ENCODE measurements around the gene MAP3K4. TPM values are rescaled to one million over a fixed set of nuclear protein-coding genes. Genes with fewer than 3 reads are reported as not detected.

The MAP3K4 gene
- total RNA-seq, 1 experiment from 2014 or later = 37.1 TPM

GRCh38 chr6:161163466-161164181 is 172.1 kb downstream of the MAP3K4 start:
- DNase-seq (ENCODE audit: low spot score) = no peak
- H3K4me3 ChIP-seq (ENCODE audit: low read depth, low read length, poor library complexity, severe bottlenecking) = no peak overlapping the region
- H3K27me3 ChIP-seq (replicated peaks; ENCODE audit: insufficient read depth, low read depth, low read length, poor library complexity) = no peaks in the 10 kb centered on the region
- H3K27ac ChIP-seq (ENCODE audit: low read depth, low read length, poor library complexity, severe bottlenecking) = no peak overlapping the region
- no peaks in the 10 kb centered on the region for H3K4me1 ChIP-seq (ENCODE audit: insufficient read depth, low read length, poor library complexity, severe bottlenecking)
- H3K9me3 ChIP-seq (ENCODE audit: low read depth, low read length, poor library complexity, severe bottlenecking) = no peaks in the 10 kb centered on the region
- no peak for TF ChIP-seq EZH2 (IDR thresholded peaks at IDR 0.05; ENCODE audit: borderline replicate concordance, low read depth, low read length, poor library complexity, severe bottlenecking)
- ChIA-PET POLR2A (ENCODE audit: low non-redundant PET) (no interaction called here), CTCF (no interaction called here)
- no peaks in the 10 kb centered on the region for H3K36me3 ChIP-seq (ENCODE audit: insufficient read depth, low read length, poor library complexity, severe bottlenecking)
- intact Hi-C loops (cut with micrococcal nuclease; ENCODE audit: unreplicated experiment) = no loop called here
- BruUV-seq (replicated peaks) = no TSS peak

- no TSS peak for BruUV-seq (replicated peaks)
- TF ChIP-seq CTCF (conservative IDR thresholded peaks at IDR 0.05; ENCODE audit: low read depth, low read length) (no peak), EZH2 (IDR thresholded peaks at IDR 0.05; ENCODE audit: borderline replicate concordance, low read depth, low read length, poor library complexity, severe bottlenecking) (no peak)
- intact Hi-C loops (cut with micrococcal nuclease; ENCODE audit: unreplicated experiment) = no loop called here
- no peaks in the 10 kb centered on the region for H3K4me1 ChIP-seq (ENCODE audit: insufficient read depth, low read length, poor library complexity, severe bottlenecking)
- no peak overlapping the region for H3K4me3 ChIP-seq (ENCODE audit: low read depth, low read length, poor library complexity, severe bottlenecking)
- no peaks in the 10 kb centered on the region for H3K27me3 ChIP-seq (replicated peaks; ENCODE audit: insufficient read depth, low read depth, low read length, poor library complexity)
- H3K9me3 ChIP-seq (ENCODE audit: low read depth, low read length, poor library complexity, severe bottlenecking) = no peaks in the 10 kb centered on the region
- DNase-seq (ENCODE audit: low spot score) = no peak
- CTCF ChIA-PET = no interaction called here
- H3K27ac ChIP-seq (ENCODE audit: low read depth, low read length, poor library complexity, severe bottlenecking) = no peak overlapping the region
- H3K36me3 ChIP-seq (ENCODE audit: insufficient read depth, low read length, poor library complexity, severe bottlenecking) = no peaks in the 10 kb centered on the region
- POLR2A ChIA-PET (ENCODE audit: low non-redundant PET) = no interaction called here
Measured at GRCh38 chr6:161164182-161164625, 172.6 kb downstream of the MAP3K4 start.

GRCh38 chr6:161166176-161166575 is 174.6 kb downstream of the MAP3K4 start:
- ChIA-PET POLR2A (ENCODE audit: low non-redundant PET) (interaction anchor here (0.6 kb wide), 1 partner anchor 1215 kb away, joined by 5 read pairs; no protein-coding TSS in a partner anchor), CTCF (no interaction called here)
- no peak for DNase-seq (ENCODE audit: low spot score)
- H3K27me3 ChIP-seq (replicated peaks; ENCODE audit: insufficient read depth, low read depth, low read length, poor library complexity) = no peaks in the 10 kb centered on the region
- no peaks in the 10 kb centered on the region for H3K9me3 ChIP-seq (ENCODE audit: low read depth, low read length, poor library complexity, severe bottlenecking)
- H3K36me3 ChIP-seq (ENCODE audit: insufficient read depth, low read length, poor library complexity, severe bottlenecking) = no peaks in the 10 kb centered on the region
- TF ChIP-seq CTCF (conservative IDR thresholded peaks at IDR 0.05; ENCODE audit: low read depth, low read length) (no peak), EZH2 (IDR thresholded peaks at IDR 0.05; ENCODE audit: borderline replicate concordance, low read depth, low read length, poor library complexity, severe bottlenecking) (no peak)
- H3K4me3 ChIP-seq (ENCODE audit: low read depth, low read length, poor library complexity, severe bottlenecking) = no peak overlapping the region
- H3K4me1 ChIP-seq (ENCODE audit: insufficient read depth, low read length, poor library complexity, severe bottlenecking) = no peaks in the 10 kb centered on the region
- H3K27ac ChIP-seq (ENCODE audit: low read depth, low read length, poor library complexity, severe bottlenecking) = no peak overlapping the region
- no TSS peak for BruUV-seq (replicated peaks)
- intact Hi-C loops (cut with micrococcal nuclease; ENCODE audit: unreplicated experiment) = no loop called here

- BruUV-seq (replicated peaks) = no TSS peak
- no peaks in the 10 kb centered on the region for H3K36me3 ChIP-seq (ENCODE audit: insufficient read depth, low read length, poor library complexity, severe bottlenecking)
- no peak overlapping the region for H3K4me3 ChIP-seq (ENCODE audit: low read depth, low read length, poor library complexity, severe bottlenecking)
- TF ChIP-seq EZH2 (IDR thresholded peaks at IDR 0.05; ENCODE audit: borderline replicate concordance, low read depth, low read length, poor library complexity, severe bottlenecking) (no peak), CTCF (conservative IDR thresholded peaks at IDR 0.05; ENCODE audit: low read depth, low read length) (no peak)
- ChIA-PET POLR2A (ENCODE audit: low non-redundant PET) (no interaction called here), CTCF (no interaction called here)
- no peaks in the 10 kb centered on the region for H3K4me1 ChIP-seq (ENCODE audit: insufficient read depth, low read length, poor library complexity, severe bottlenecking)
- no peaks in the 10 kb centered on the region for H3K9me3 ChIP-seq (ENCODE audit: low read depth, low read length, poor library complexity, severe bottlenecking)
- H3K27ac ChIP-seq (ENCODE audit: low read depth, low read length, poor library complexity, severe bottlenecking) = no peak overlapping the region
- intact Hi-C loops (cut with micrococcal nuclease; ENCODE audit: unreplicated experiment) = no loop called here
- H3K27me3 ChIP-seq (replicated peaks; ENCODE audit: insufficient read depth, low read depth, low read length, poor library complexity) = no peaks in the 10 kb centered on the region
- DNase-seq (ENCODE audit: low spot score) = no peak
Measured at GRCh38 chr6:161166677-161167076, 175.1 kb downstream of the MAP3K4 start.

Measured in A673 (cell line).